Measurements from ENCODE around the gene DHX15. TPM values are rescaled to one million over a fixed set of nuclear protein-coding genes. Genes with fewer than 3 reads are reported as not detected.

The DHX15 gene
- total RNA-seq, 1 donor from 2014 or later = 93.2 TPM

GRCh38 chr4:24495388-24495787 lies 89.0 kb downstream of the DHX15 start:
- no peak for DNase-seq
- ATAC-seq = no peak
- no peaks in the 10 kb centered on the region for H3K4me1 ChIP-seq
- no peak for TF ChIP-seq CTCF (IDR thresholded peaks at IDR 0.05)
- H3K9me3 ChIP-seq = no peaks in the 10 kb centered on the region
- H3K36me3 ChIP-seq = no peaks in the 10 kb centered on the region
- intact Hi-C loops (cut with DNase I) = no loop called here
- no peak overlapping the region for H3K27ac ChIP-seq
- H3K27me3 ChIP-seq (ENCODE audit: low read depth) = no peaks in the 10 kb centered on the region
- no peak overlapping the region for H3K4me3 ChIP-seq

GRCh38 chr4:24489870-24490269 lies 94.5 kb downstream of the DHX15 start:
- no peaks in the 10 kb centered on the region for H3K27me3 ChIP-seq (ENCODE audit: low read depth)
- TF ChIP-seq CTCF (IDR thresholded peaks at IDR 0.05) = no peak
- DNase-seq = no peak
- intact Hi-C loops (cut with DNase I) = no loop called here
- peaks cover 8% of the 10 kb centered on the region for H3K4me1 ChIP-seq
- no peak overlapping the region for H3K4me3 ChIP-seq
- ATAC-seq = peak; percentile 28 to 74
- H3K36me3 ChIP-seq = no peaks in the 10 kb centered on the region
- H3K27ac ChIP-seq = no peak overlapping the region
- H3K9me3 ChIP-seq = no peaks in the 10 kb centered on the region

GRCh38 chr4:24488399-24489164 lies 95.8 kb downstream of the DHX15 start:
- ATAC-seq (peak; percentile 80 to 88), DNase-seq (peak; percentile 77)
- intact Hi-C loops (cut with DNase I) = no loop called here

GRCh38 chr4:24482871-24483270 lies 101.5 kb downstream of the DHX15 start:
- intact Hi-C loops (cut with DNase I) = no loop called here
- no peaks in the 10 kb centered on the region for H3K36me3 ChIP-seq
- H3K4me3 ChIP-seq = no peak overlapping the region
- H3K4me1 ChIP-seq = no peaks in the 10 kb centered on the region
- no peaks in the 10 kb centered on the region for H3K9me3 ChIP-seq
- ATAC-seq (no peak), DNase-seq (no peak)
- no peak overlapping the region for H3K27ac ChIP-seq
- TF ChIP-seq CTCF (IDR thresholded peaks at IDR 0.05) = no peak
- H3K27me3 ChIP-seq (ENCODE audit: low read depth) = peaks cover 2% of the 10 kb centered on the region

More at GRCh38 chr4:24488399-24489164, 95.8 kb downstream of the DHX15 start:
- peaks cover 8% of the 10 kb centered on the region for H3K4me1 ChIP-seq
- no peaks in the 10 kb centered on the region for H3K27me3 ChIP-seq (ENCODE audit: low read depth)
- no peak overlapping the region for H3K4me3 ChIP-seq
- H3K27ac ChIP-seq = no peak overlapping the region
- TF ChIP-seq CTCF (IDR thresholded peaks at IDR 0.05) = peak; percentile 82
- H3K36me3 ChIP-seq = no peaks in the 10 kb centered on the region
- no peaks in the 10 kb centered on the region for H3K9me3 ChIP-seq

GRCh38 chr4:24477919-24478318 lies 106.4 kb downstream of the DHX15 start:
- ATAC-seq (peak; percentile 6), DNase-seq (no peak)
- no peak overlapping the region for H3K4me3 ChIP-seq
- peaks cover 9% of the 10 kb centered on the region for H3K27me3 ChIP-seq (ENCODE audit: low read depth)
- no peaks in the 10 kb centered on the region for H3K9me3 ChIP-seq
- TF ChIP-seq CTCF (IDR thresholded peaks at IDR 0.05) = no peak
- H3K4me1 ChIP-seq = no peaks in the 10 kb centered on the region
- intact Hi-C loops (cut with DNase I) = no loop called here
- no peak overlapping the region for H3K27ac ChIP-seq
- H3K36me3 ChIP-seq = no peaks in the 10 kb centered on the region

Small RNA genes lying within 50 kb of the gene (microRNA-seq; reads per million reads assigned to microRNA genes)
- gene MIR573 (ENCODE audit: borderline number of aligned reads) = not detected

Other genes with a start within 250 kb of the DHX15 start
- 111 TPM for gene SOD3, start 211.0 kb upstream of the DHX15 start, total RNA-seq